EL (cell line): Measurements from ENCODE around the gene CIT.

Source experiments
- DNase-seq: peaks from one replicate; pipeline ENCODE4 v3.0.0-alpha.2; 2016

Gene CIT

DNA sequence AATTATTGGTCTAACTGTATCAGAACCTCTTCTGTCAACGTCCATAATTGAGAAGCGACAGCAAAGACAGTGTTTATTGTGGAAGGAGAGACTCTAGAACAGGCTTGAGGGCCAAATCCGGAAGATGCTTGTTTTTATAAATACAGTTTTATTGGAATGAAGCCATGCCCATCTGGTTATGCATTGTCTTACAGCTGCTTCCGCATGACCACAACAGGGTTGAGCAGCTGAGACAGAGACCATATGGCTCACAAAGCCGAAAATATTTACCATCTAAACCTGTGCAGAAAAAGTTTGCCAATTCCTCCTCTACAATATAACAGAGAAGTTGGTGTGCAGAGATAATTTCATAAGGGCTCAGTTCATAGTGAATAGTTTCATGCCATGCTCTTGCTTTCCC is 184.7 kb downstream of the CIT start:
- peak; percentile 23 for DNase-seq

DNA sequence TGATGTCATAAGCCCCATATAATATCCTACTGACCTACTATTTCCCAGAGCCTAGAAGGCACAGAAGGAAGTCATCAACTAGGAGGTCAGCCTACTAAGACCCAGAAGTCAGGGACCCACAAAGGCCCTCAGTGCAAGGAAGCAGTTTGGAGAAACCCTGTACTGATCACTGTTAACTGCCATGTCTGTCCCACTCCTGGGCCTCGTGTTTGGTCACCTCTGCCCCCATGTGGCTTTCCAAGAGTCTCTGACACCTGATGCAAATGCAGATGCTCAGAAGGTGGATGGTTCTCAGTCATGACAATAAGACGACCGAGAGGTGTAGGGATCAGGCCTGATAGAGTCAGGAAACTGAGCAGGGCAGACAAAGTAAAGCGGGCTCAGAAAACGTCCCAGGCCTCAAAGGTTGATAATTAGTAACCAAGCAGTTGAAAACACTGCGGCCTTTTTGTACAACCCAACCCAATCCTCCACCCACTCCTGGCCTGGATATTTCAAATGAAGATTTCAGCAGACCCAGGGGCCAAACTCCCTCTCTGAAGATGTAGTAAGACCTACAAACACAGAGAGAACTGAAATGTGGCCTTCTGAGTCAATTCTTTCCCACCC is 185.8 kb downstream of the CIT start:
- no peak for DNase-seq

DNA sequence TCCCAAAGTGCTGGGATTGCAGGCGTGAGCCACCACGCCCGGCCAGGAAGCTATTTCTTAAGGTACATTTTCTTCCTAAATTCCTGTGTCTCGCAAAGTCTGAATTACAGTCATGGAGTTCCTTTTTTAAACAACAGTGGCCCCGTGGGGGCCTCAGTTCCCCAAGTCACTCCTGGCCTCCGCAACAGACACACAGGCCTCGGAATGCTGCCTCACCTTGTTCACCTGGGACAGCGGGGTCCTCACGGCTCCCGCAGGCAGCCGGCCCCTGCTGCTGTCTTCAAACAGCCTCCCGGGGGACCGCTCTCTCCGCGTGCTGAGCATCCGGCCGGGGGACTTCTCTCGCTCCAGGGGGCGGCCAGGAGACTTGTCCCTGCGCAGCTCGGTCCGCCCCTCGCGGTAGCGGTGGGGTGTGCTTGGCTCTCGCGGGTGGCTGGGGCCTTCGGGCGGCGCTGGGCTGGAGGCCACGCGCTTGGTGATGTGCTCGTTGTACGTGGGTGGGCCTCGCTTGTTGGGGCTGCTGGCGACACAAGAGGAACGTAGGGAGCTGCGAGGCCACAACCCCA is 187.1 kb downstream of the CIT start:
- no peak for DNase-seq

DNA sequence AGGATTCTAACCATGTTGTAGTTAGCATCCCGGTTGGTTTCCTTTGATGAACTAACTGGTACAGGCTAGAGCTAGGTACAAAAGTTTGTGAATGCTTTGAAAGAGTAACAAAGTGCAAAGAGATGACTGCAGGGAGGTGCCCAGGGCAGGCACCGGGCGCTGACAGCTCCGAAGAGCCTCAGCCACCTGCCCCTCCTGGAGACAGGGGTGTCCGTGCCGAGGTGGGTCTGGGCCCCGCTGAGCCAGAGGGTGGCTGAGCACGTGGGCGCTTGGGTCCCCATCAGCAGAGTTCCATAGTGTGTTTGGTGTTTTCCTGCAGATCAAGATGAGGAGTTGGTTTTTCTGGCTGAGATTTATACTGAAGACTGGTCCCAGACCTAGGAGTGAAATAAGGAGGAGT is 189.2 kb downstream of the CIT start:
- DNase-seq, result no peak

DNA sequence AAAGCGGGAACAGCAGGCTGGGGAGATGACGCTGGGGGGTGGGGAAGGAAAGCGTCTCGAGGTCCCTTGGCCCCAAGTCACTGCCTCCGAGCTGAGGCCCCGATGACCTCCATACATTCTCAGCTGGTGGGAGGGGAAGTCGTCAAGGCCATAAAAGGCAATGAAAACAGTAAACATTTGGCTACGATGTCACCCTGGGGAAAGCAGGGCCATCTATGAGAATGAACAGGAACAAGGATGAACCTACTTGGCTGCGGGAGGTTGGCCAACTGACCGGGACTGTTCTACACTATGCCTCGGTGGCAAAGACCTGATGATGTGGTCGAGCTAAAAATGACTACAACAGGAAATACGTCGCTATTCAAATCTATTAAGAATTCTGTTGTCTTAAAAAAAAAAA is 189.7 kb downstream of the CIT start:
- no peak for DNase-seq

DNA sequence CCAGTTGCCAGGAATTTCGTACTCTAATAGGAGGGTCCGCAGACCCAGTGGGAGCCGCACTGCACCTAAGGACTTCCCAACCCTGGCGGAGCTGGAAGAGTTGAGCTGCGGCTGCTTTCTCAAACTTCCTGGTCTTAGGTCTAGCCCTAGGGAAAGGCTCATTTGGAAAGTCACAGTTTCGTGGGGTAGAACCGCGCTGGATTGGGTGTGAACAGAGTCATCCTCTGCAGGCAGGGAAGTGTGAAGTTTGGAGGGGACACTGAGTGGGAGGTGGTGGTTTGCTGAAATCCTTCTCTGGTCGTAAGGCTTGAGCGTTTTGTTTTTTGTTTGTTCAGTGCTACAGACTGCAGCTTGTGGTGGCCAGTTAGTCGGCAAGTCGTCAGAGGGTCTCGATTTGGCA is 190.3 kb downstream of the CIT start:
- no peak for DNase-seq

DNA sequence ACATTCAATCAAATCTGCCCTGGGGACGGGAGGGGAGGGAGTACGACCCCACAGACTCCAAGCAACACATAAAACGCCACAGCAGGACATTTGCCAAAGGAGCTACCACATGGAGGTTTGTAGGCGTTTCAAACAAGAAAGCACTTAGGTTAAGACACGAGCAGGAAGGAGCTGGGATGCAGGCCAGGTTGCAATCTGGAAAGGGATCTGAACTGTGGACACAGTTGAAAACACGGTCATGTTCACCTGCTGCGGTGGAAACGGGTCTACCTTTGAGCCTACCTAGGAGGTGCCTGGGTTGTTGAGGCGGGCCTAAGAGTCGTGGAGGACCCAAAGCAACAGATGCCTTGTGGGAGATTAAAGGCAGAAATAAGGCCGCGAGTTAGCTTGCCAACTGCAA is 190.8 kb downstream of the CIT start:
- no peak for DNase-seq

DNA sequence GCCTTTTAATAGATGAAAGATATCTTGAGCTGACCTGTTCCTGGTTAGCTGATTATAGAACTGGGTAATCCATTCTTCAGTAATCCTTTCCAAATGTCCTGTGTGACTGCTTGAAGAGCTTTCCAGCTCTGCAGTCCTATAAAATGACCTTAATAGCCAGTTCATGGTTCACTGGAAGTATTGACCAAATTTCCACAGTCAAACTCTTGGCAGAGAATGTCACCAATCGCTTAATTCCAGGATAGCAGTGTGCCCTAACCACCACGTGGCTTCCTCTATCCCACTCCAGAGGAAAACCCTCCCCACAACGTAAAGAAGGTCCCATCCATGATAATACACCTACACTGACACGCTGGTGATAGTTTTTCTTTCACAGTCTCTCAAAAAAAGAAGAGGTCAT is 191.7 kb downstream of the CIT start:
- DNase-seq, result no peak

DNA sequence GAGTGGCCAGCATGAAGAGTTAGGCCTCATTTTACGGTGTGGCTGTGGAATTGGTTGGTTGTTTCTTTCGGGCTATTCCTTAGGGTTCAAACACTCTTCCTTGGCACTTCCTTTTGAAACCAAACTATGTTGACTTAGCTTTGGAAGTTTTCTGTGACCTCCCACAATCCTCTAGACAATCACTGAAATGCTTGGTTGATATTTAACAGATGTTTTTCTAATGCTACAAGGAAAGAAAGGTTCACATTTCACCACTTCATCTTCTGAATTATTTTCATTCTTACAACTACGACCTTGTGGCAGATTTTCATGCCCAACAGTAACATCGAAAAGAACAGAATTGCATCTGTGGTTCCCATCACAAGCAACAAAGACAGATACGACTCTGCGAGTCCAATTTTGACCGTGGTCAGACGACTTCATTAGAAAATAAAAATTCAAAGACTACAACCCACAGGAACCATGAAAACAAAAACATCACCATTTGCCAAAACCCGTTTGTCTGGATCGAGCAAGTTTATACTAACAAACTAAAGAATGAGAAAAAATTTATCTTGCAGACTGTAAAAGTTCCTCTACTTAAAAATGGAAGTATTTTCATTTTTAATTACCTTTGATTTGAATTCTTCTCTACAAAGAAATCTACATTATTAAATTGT is 192.3 kb downstream of the CIT start:
- no peak for DNase-seq

DNA sequence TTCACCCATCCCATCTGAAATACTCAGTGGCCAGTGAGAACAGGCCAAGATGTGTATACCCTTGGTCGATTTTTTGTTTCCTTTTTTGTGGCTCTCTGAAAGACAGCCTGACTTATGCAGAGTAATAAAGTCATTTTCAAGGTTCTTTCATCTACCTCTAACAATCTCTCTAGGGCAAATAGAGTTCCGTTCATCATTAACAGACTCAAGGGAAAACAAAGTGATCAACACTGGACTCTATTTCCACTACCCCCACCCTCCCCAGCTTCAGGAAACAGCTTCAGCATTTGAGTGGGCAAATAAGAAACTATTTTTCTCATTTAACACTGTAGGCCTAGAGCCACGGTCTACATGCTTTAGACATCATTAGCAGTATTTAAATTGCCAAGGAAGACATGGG is 193.3 kb downstream of the CIT start:
- DNase-seq, result no peak

DNA sequence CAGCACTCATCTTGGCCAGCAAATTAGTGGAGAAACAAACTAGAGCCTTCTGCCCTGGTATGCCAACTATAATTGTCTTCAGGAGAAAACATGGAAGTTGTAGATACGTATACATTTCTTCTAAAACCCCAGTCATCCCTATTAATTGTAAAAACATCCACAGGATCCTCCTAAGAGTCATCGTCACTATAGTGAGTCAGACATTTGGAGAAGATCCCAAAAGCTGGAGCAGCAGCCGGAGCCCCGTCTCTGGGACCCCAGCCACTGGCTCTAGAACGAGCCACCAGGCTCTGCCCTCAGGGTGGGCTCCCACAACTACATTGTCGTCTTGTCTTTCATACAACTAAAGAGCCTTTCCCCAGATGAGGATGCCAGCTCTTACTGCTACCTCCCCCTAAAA is 193.7 kb downstream of the CIT start:
- DNase-seq, result peak; percentile 70

DNA sequence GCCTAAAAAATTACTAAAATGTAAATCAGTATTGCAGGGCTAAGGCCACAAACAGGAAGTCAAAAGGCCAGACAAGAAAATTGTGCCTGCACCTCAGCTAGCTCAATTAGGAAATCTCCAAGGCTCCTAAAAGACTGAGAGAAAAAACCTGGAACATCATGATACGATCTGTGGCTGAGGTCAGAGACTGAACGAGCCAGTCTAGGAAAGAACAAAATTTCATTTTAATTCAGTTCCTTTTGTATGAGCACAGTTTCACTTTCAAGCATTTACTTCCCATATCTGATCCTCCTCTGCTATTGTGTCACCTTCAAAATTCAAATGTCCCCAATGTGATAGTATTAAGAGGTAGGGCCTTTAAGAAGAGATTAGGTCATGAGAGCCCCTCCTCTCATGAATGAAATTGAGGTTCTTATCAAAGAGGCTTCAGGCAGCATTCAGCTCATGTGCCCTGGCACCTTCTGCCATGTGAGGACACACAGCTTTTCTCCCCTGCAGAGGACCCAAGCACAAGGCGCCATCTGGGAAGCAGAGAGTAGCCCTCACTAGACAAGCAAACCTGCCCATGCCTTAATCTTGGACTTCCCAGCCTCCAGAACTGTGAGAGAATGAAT is 194.4 kb downstream of the CIT start:
- no peak for DNase-seq

DNA sequence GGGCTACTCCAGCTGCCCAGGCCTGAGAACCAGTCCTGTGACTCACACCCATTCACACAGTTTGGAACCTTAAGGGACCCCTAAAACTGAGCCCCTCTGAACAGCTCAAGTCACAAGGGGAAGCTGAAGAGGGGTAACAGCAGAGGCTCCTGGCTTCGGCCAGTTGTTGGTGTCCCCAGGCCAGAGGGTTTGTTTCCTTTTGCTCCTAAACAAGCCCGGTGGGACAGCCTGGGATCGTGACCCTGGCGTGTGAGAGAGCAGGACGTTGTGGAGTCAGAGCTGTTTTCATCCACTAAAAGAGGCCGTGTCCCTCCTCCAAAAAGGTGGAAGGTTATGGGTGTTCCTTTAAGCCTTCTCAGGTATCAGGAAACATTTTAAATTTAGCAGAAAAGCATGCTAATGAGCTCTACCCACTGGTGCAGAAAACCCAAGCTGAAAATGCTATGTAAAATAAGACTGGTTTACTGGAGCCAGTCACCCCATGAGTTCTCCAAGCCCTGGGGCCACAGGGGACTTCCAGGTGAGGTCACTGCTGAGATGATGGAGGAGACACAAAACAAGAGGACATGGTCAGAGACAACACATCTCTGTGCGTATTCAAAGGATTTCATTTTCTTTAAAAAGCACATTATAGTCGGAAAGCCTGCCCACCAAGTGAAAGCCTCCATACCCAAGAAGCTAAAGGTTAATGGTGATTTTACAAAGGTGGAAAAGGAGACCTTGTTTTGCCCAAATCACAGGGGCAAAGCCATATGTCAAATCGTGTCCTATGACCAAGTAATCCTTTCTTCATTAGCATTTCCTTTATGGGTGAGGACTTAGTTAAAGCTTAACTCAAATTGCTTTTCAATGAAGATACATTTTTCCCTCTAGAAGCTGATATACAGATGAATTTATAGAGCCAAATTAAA is 195.1 kb downstream of the CIT start:
- no peak for DNase-seq

DNA sequence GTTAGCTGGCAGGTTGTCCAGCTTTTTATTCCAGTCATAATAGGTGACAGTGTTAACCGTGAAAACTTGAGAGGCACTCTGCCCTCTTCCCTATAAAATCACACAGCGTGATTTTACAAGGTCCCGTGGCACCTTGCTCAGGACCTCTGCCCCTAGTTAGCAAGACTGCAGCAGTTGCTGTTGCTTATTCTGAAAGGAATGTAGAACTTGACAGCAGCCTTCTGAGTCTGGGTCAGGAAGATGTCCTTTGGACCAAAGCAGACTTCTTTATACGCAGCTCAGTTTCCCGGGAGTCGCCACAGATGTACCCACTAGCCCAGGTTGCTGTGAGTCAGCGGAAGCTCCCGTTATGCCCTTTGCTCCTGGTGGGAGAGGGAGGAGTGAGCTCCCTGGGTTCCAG is 196.0 kb downstream of the CIT start:
- no peak for DNase-seq

DNA sequence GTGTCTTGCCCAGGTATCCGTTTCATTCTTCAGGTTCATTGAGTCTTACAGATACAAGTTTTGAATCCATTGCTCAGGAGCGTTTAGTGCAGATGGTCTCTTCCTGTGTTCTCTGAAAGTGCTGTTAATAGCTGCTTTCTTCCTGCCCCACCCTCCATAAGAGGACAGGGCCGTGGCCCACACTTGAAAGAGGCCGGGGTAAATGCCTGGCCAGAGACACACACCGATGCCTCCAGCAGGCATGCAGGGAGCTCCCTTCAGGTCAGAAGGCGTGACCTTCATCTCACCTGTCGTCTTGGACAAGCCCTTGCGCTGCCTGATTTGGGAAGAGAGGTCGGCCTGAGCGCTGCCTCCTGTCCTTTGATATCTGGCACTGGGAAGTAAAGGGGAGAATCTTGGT is 197.6 kb downstream of the CIT start:
- no peak for DNase-seq

DNA sequence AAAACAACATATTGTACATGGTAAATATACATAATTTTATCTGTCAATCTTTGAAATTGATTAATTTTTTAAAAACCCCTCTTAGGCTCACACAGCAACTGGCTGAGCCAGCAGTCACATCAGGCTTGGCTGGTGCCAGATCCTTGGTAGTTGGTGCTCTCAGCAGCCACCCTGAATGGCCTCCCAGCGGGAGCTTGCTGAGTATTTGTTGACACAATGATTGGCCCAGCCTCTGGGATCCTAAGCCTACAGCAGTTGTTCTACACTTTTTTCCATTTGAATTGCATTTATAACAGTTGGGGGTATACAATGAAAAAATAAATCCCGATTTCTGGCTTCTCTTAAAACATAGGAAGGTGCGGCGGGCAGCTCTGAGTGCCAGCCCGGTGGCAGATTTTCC is 198.0 kb downstream of the CIT start:
- DNase-seq, result no peak

DNA sequence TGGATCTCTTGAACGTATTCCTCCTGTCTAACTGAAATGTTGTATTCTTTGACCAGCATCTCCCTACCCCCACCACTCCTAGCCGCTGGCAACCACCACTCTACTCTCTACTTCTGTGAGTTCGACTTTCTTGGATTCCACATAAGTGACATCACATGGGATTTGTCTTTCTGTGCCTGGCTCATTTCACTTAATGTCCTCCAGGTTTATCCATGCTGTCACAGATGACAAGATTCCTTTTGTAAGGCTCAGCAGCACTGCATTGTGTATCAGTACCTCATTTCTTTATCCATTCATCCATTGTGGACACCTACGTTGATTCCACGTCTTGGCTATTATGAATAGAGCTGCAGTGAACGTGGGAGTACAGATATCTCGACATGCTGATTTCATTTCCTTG is 198.7 kb downstream of the CIT start:
- DNase-seq, result no peak

DNA sequence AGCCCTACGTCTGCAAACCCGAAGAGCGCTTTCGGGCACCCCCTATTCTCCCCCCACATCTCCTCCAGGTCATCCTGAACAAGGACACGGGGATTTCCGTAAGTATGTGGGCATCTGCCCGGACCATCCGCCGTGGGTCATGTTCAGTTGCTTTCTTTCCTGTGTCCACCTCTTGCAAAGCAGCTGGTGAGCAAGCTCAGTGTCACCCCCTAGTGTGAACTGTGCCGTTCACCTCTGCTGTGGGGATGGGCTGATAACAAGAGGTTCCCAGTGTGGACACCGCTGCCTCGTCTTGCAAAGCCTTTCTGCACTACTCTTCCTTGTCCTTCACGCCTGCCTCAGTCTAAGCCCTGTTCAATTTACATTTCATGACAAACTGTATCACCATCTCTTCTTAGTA is 200.5 kb downstream of the CIT start:
- no peak for DNase-seq

DNA sequence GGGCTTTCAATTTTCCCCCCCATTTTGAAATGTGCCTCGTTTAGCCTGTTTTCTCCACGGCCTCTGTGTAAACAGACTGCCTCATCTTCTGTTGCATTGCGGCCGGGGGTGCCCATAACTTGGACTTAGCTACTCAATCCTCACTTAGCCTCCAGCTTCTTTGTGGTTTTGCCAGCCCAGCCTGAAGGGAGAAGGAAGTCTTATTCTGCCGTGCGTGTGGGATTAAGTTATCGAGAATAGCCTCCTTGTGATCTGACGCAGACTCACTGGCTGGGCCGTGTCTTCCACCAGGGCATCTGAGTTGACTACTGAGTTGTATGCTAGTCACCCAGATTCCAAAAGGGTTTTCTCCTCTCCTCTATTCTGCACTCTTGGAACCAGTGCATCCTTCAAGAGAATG is 201.1 kb downstream of the CIT start:
- DNase-seq, result no peak

DNA sequence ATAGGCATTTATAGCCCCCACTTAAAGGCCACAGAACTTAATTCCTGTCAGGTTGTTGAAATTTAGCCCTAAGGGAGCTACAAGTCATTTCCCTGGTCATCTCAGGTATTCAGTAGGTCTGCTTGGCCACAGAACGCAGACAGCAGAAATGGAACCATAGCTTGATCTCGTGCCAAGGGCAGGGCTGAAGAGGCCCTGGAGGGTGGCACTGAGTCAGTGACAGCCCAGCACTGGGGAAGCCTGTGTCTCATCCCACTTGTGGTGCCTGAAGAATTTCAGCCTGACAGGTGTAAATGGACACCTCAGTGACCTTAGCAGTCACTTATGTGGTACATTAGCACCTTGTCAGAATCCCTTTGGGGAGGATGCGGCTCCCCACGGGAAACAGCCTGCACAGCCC is 202.6 kb downstream of the CIT start:
- no peak for DNase-seq

DNA sequence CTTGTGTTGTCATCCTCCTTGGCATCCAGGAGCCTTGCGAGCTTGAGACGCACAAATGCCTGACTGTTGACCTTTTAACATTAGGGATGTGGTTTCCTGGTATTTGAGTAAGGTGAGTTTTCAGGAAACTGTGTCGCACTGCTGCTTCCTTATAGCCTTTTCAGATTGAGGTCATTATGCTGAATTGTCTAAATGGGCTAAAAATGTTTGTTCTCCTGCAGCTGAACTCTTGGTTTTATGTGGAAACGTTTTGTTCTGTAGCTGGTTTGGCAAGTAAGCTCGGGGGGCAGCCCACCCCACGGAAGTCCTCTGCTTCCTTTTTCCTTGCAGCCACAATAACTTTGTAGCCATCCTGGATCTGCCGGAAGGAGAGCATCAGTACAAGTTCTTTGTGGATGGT is 203.5 kb downstream of the CIT start:
- no peak for DNase-seq

DNA sequence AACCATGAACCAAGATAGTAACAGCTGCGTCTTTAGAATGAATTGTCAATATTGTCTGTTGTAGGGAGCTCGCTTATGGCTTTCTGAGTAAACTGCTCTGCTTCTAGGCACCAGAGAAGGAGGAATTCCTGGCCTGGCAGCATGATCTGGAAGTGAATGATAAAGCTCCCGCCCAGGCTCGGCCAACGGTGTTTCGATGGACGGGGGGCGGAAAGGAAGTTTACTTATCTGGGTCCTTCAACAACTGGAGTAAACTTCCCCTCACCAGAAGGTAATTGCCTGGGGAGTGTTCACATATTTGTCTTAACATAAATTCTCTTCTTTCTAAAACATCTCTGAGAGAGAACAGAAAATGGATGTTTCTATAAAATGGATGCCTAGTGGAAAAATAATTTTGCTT is 204.9 kb downstream of the CIT start:
- DNase-seq, result no peak

DNA sequence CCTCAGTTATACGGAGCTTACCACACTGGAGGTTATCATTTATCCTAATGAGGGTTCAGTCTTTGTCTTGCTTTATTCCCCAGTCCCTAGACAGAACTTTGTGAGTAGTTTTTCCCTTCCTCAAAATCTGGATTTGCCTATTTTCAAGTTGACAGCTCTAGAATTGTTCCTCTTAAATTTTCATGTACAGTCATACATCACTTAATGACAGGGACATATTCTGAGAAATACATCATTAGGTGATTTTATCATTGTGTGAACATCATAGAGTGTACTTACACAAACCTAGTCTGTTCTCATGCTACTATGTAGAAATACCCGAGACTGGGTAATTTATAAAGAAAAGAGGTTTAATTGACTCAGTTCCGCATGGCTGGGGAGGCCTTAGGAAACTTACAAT is 206.1 kb downstream of the CIT start:
- DNase-seq, result no peak
